ENCODE results near the gene RIC3. TPM values are rescaled to one million over a fixed set of nuclear protein-coding genes. Genes with fewer than 3 reads are reported as not detected.

RIC3 gene
- total and polyA plus RNA-seq, 2 donors (not counting 3 experiments of a cell fraction or from before 2014, with no cell fraction given): not detected

DNA sequence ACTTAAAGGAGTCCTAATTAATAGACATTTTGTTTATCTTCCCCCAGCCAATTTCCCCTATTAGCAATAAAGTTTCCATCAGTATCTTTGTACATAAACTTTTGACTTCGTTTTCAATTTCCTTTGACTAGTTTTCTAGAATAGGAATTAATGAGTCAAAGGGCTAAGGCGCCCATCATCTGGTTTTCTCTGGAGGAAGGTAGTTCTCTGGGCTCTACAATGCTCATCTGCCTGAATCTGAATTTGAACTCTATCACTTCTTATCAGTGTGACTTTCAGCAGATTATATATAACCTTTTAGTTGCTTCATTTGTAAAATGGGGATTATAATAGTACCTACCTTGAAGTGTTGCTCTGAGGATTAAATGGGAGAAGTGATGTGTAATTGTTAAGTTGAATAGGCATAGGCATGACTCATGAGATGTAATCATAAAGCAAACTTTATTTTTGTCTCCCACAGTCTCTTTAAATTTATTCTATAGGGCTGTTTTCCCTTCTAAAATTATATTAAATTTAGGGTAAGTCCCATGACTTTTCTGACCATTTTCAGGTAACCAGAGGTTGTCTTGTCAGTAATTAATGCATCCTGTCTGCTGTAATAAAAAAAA, 93.6 kb downstream of the RIC3 start:
- H4K20me1 ChIP-seq (replicated peaks; ENCODE audit: control insufficient read depth, extremely low read depth, insufficient read depth, low read length): no peaks in the 10 kb centered on the region
- H3K9ac ChIP-seq (replicated peaks; ENCODE audit: extremely low read depth, insufficient read depth, low read length): no peak overlapping the region
- H2AFZ ChIP-seq (ENCODE audit: low read depth, low read length): no peak overlapping the region
- H3K27ac ChIP-seq (ENCODE audit: insufficient read depth, low read depth, low read length): no peak overlapping the region
- ChIA-PET POLR2A (no interaction called here), CTCF (interaction anchor here (0.9 kb wide), 1 partner anchor 11 kb away, joined by 3 read pairs; no protein-coding TSS in a partner anchor)
- H3K79me2 ChIP-seq (ENCODE audit: control insufficient read depth, insufficient read depth, low read length): no peaks in the 10 kb centered on the region
- intact Hi-C loops (cut with micrococcal nuclease): no loop called here
- H3K4me1 ChIP-seq (ENCODE audit: control insufficient read depth, extremely low read depth, insufficient read depth, low read length): no peaks in the 10 kb centered on the region
- TF ChIP-seq MAX (IDR thresholded peaks at IDR 0.05; ENCODE audit: insufficient read depth, insufficient read length): no peak
- peak; percentile 13 for TF ChIP-seq FOS (IDR thresholded peaks at IDR 0.05; ENCODE audit: borderline replicate concordance, insufficient read depth, low read length)
- dilution Hi-C loops (cut with MboI; ENCODE audit: extremely low pct_ligation_motif_present, low sequenced_read_pairs): no loop called here
- no peaks in the 10 kb centered on the region for H3K9me1 ChIP-seq (replicated peaks; ENCODE audit: control insufficient read depth, extremely low read depth, insufficient read depth, low read length)
- no TSS peak for BruUV-seq (replicated peaks)
- H3K36me3 ChIP-seq (ENCODE audit: control insufficient read depth in 2 of 2, extremely low read depth in 1 of 2, insufficient read depth in 2 of 2, low read length in 2 of 2): no peaks in the 10 kb centered on the region
- H3K4me3 ChIP-seq (replicated peaks in 1 of 3; ENCODE audit: insufficient read depth in 1 of 3, low read depth in 1 of 3, low read length in 3 of 3): no peak overlapping the region
- peaks cover 8 to 12% of the 10 kb centered on the region in 2 experiments for H3K27me3 ChIP-seq (ENCODE audit: control insufficient read depth in 2 of 2, insufficient read depth in 2 of 2, low read length in 2 of 2)
- no peak for DNase-seq (ENCODE audit: low read depth, low spot score)
- no peaks in the 10 kb centered on the region for H3K9me3 ChIP-seq (replicated peaks; ENCODE audit: control insufficient read depth, insufficient read depth, low read length)
- no peak overlapping the region for H3K4me2 ChIP-seq (ENCODE audit: insufficient read depth, low read length)
- FAIRE-seq: no peak

DNA sequence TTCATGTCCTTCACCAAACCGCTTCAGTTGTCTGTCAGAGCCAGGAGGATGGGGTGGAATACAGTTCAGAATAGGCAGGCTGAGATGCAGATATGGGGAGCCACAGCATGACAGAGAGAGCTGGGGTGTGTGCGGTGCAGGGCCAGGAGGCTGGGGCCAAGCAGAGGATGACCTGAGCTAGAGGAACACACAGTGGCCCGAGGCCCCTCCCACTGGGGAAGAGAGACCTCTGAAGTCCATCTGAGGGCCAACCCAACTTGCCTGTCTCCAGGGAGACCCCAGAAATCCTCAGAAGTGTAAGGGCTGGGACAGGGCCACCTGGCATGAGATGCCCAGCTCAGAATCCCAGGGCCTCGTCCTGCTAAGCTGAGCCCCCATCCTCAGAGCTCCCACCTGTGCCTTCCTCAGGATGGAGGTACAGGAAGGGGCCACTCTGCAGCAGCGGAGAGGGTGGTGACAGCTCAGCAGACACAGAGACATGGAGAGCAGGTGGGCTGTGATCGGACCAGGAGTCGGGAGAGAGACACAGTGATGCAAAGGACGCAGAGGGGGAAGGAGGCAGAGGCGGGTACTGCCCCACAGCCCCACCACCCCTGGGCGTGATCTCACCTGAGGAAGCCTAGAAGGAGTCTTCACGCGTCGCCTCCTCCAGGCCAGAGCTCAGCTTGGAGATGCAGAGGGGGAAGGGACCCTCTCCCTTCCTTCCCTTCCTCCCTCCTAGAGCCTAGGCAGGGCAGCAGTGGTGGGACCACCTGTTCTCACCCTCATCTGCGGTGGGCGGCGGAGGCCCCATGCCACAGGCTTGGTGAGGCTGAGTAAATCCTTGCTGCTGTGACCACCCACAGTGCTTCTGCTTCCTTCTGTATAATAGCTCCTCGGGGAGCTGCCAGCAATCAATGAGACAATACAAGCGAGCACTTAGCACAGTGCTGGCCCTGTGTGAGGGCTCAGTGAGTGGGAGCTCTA, 96.9 kb downstream of the RIC3 start:
- ChIA-PET CTCF (interaction anchor here (0.6 to 4.4 kb wide), 7 partner anchors 16 to 65 kb away, joined by 3 to 24 read pairs (median 6); no protein-coding TSS in a partner anchor), POLR2A (no interaction called here)
- no peak overlapping the region for H3K9ac ChIP-seq (replicated peaks; ENCODE audit: extremely low read depth, insufficient read depth, low read length)
- intact Hi-C loops (cut with micrococcal nuclease) (loop anchor here (5.0 kb wide), 1 partner anchor 180 kb away; no protein-coding TSS in a partner anchor), dilution Hi-C loops (cut with MboI; ENCODE audit: extremely low pct_ligation_motif_present, low sequenced_read_pairs) (no loop called here)
- H3K36me3 ChIP-seq (ENCODE audit: control insufficient read depth in 2 of 2, extremely low read depth in 1 of 2, insufficient read depth in 2 of 2, low read length in 2 of 2): no peaks in the 10 kb centered on the region
- FAIRE-seq (no peak), DNase-seq (ENCODE audit: low read depth, low spot score) (no peak)
- no peak overlapping the region for H3K4me2 ChIP-seq (ENCODE audit: insufficient read depth, low read length)
- H3K27me3 ChIP-seq (ENCODE audit: control insufficient read depth in 2 of 2, insufficient read depth in 2 of 2, low read length in 2 of 2): peaks cover 8 to 10% of the 10 kb centered on the region in 2 experiments
- no TSS peak for BruUV-seq (replicated peaks)
- H3K4me3 ChIP-seq (replicated peaks in 1 of 3; ENCODE audit: insufficient read depth in 1 of 3, low read depth in 1 of 3, low read length in 3 of 3): no peak overlapping the region
- H2AFZ ChIP-seq (ENCODE audit: low read depth, low read length): no peak overlapping the region
- no peaks in the 10 kb centered on the region for H3K9me3 ChIP-seq (replicated peaks; ENCODE audit: control insufficient read depth, insufficient read depth, low read length)
- no peaks in the 10 kb centered on the region for H3K9me1 ChIP-seq (replicated peaks; ENCODE audit: control insufficient read depth, extremely low read depth, insufficient read depth, low read length)
- peaks cover 3% of the 10 kb centered on the region for H3K4me1 ChIP-seq (ENCODE audit: control insufficient read depth, extremely low read depth, insufficient read depth, low read length)
- H3K27ac ChIP-seq (ENCODE audit: insufficient read depth, low read depth, low read length): no peak overlapping the region
- no peaks in the 10 kb centered on the region for H3K79me2 ChIP-seq (ENCODE audit: control insufficient read depth, insufficient read depth, low read length)
- H4K20me1 ChIP-seq (replicated peaks; ENCODE audit: control insufficient read depth, extremely low read depth, insufficient read depth, low read length): no peaks in the 10 kb centered on the region
- TF ChIP-seq POLR2AphosphoS5 (IDR thresholded peaks at IDR 0.05; ENCODE audit: insufficient read depth, low read depth, low read length) (no peak), GATA2 (IDR thresholded peaks at IDR 0.05; ENCODE audit: insufficient read depth, insufficient read length, low read depth, low read length) (no peak), MYC (IDR thresholded peaks at IDR 0.05; ENCODE audit: low read depth, low read length) (no peak)
- TF ChIP-seq, protein P1, sequence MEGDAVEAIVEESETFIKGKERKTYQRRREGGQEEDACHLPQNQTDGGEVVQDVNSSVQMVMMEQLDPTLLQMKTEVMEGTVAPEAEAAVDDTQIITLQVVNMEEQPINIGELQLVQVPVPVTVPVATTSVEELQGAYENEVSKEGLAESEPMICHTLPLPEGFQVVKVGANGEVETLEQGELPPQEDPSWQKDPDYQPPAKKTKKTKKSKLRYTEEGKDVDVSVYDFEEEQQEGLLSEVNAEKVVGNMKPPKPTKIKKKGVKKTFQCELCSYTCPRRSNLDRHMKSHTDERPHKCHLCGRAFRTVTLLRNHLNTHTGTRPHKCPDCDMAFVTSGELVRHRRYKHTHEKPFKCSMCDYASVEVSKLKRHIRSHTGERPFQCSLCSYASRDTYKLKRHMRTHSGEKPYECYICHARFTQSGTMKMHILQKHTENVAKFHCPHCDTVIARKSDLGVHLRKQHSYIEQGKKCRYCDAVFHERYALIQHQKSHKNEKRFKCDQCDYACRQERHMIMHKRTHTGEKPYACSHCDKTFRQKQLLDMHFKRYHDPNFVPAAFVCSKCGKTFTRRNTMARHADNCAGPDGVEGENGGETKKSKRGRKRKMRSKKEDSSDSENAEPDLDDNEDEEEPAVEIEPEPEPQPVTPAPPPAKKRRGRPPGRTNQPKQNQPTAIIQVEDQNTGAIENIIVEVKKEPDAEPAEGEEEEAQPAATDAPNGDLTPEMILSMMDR (IDR thresholded peaks at IDR 0.05; ENCODE audit: extremely low read depth in 1 of 2, insufficient read depth in 1 of 2, low read depth in 1 of 2, low read length in 2 of 2): no peak
